HS-27A (cell line): ENCODE results near the gene CRYBB3.

Experiments used
- DNase-seq: peaks from one replicate; pipeline ENCODE4 v3.0.0-alpha.2; 2012; ENCODE audit warnings: low read depth, missing footprints

Gene CRYBB3

DNA sequence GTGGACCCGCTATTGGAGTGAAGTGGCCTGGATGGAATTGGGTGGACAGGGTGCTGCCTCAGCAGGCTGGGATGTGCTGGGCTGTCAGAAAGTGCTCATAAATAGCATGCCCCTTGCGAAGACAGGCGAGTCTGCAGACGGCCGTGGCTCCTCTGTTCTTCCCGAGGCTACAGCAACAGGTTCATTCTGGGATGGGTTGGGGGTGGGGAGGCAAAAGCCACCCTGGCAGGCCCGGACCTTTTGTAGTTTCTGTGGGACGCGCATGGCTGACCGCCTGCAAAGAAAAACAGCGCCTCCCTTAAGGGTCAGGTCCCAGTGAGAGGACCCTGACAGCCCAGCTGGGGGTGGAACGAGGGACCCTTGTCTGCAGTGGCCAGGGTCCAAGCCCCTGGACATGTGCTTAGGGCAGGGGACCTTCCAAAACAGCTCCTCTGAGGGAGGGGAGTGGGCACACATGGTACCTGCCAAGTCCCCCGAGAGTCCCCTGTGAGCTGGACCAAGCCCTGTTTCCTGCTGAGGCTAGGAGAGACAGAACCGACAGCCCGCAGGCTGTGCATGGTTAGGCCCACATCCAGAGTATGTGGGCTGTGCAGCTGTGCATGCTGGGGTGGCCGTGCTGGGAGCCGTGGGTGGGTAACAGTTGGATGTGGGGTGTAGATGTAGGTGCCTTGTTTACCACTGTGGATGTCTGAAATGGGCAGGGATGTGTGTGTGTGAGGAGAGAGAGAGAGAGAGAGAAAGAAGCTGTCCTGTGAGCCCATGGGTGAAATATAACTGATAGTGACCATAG is at the start of gene CRYBB3:
TSS of gene CRYBB3 (plus strand) at position 128 of the 790 bp plus-strand sequence. CDS start 1,539 bp downstream, outside the sequence.
- no peak for DNase-seq

DNA sequence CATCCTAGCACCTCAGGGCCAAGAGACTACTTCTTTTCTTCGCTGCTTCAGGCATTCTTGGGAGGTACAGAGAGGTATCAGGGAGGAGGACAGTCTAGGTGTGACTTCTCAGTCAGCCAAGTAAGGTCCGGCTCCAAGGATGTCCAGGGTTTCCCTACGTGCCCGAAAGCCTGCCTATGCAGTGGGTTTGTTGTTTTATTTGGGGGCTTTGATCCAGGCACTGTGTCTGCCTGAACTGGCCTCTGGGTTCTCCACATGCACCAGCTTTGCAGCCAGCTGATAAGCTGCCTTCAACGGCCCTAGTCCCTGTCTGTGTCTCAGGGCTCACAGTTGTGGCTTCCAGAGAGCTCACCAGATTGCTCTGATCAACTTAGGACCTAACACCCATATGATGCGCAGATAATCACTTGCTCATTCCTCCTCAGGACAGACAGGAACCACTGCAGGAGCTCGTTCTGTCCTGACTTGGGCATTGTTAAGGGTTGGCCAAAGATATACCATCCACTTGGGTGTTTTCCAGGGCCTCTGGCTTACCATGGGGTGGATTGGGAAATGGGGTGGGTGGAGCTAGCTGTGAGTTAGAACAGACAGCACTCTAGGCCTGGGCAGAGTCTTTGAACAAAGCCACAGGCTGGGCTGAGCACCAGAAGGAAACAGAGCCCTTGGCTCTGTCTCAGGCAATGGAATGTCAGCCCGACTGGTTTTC is 45.5 kb upstream of the CRYBB3 start:
- no peak for DNase-seq

DNA sequence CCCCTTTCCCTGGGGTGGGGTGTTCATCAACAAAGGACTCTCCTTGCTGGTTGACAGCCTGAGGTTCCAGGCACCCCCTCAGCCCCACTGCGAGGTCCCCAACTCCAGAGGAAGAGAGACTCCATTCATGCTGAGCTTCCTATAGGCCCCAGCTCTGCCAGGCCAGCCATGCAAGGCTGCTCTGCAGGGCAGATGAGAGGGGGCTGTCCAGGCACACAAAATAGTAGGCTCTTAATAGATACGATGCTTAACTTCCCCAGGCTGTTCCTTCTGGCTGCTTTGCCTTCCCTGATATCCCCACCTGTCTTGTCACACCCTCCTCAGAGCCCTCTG is 45.0 kb upstream of the CRYBB3 start:
- DNase-seq, result no peak

DNA sequence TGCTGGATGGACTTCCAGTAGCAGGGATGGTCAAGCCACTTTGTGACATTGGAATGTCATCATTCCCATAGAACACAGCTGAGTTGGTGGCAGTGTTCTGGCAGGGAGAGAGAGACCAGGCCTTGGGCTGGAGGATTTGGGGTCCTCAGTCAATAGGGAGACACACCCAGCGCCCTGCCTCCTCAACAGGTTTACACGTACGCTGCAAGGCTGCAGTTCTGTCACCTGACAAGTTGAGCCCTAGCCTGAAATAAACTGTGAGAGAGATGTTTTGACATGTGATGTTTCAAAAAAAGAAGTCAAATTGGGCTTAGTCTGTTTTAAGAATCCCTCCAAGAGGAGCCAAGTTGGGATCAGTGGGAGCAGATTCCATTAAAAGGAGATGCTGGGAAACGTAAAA is 42.9 kb upstream of the CRYBB3 start:
- DNase-seq, result no peak

DNA sequence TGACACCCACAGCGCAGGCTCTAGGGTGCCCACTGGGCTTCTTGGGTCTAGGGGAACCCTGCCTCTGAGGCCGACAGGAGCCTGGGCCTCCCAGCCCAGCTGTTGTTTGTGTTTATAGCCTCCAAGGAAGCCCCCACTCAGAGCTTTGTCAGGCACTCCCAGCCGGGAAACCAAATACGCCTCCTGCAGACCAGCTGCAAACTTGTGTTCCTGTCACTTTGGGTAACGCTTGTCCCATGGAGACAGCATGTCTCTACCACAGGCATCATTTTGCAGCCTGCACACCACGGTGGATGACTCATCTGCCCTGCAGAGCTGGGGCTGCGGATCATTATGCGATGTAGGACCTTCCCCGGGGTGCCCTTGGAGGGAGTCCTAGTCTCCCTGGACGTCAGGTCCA is 40.6 kb upstream of the CRYBB3 start:
- no peak for DNase-seq

DNA sequence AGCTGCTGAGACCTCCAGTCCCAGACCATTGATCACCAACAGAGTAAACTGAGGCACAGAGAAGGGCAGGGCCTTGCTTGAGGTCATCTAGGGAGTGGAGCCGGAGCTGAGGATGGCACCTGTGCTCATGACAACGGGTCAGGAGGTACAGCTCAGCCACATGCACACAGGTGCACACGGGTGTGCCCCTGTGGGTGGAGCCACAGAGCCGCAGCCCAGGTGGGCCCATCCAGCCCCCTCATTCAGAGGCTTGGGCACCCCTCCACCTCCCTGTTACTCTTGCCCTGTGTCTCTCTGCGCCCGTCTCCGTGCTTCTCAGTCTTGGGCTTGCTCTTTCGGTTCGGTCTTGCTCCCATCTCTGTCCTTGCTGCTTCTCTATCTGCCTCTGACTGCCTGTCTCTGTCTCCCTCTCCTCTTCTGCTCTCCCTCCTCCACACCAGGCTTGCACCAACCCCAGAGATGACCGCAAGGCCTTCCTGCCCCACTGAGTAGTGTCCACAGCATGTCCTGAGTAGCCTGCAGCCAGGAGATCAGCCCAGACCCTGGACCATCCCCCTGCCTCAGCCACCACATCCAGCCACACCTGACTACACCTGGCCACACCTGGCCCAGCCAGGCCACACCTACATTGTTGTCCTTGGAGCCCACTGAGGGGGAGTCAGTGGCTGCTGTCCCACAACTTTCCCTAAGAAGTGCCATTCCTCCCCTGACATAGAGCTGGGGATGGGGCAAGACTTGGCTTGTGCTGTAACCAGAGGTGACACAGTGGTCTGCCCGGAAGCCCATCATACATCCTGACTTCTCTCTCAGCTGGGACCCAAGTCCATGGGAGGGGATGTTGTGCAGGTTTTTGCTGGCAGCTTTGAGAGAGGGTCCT is 39.3 kb upstream of the CRYBB3 start:
- no peak for DNase-seq

DNA sequence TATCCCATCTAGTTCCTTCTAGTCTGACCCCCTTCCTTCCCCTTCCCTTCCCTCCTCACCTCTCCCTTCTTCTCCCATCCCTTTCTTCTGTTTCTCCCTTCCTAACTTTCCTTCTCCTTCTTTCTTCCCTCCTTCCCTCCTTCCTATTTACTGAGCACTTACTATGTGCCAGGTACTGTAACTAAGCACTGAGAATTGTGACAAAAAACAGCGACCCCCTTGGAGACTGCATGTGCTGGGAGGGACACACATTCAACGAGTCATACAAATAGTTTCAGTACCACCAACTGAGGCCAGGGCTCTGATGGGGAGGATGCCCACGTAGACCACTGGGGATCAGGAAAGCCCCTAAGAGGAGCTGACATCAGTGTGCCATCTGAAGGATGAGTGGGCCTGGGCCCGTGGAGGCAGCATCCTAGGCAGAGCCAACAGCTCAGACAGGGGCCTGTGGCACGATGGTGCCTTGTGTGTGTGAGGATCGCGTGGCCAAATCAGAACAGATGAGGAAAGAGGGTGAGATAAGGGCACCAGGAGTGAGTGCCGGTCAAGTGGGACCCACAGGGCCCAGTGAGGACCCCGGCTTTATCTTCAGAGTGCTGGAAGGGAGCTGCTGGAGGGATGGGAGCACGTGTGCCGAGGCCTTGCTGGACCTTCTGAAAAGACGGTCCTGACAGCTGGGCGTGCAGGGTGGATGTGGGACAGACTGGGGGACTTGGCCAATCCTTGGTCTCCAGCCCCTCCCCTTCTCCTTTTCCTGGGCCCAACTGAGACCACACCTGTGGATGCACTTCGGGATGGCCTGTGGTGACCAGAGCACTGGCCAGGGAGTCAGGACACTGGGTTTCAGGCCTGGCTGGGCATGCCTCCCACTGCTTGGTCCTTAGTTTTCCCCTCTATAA is 38.4 kb upstream of the CRYBB3 start:
- DNase-seq, result no peak

DNA sequence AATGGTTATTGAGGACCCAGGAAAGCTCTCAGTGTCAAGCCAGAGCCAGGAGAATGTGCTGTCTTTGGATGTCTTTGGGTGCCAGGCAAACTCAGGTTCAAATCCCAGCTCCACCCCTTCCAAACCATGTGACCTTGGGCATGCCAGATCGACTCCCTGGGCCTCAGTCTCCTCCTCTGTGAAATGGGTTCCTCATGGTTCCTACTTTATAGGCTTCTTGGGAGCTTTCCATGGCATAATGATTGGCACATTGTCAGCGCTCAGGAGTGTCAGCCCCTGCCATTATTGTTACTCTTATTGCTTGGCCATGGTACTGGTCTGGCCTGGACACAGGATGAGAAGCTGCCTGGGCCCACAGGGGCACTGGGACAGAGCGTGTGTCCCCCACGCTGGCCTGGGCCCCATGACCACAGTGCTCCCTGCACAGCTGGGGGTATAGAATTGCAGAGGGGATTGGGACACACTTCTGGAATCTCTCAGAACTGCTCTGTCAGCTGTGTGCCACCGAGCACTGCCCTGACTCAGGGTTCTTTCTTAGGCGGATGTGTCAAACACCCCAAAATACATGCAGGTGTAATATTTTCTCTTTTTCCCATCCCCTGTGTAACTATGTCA is 37.6 kb upstream of the CRYBB3 start:
- DNase-seq, result no peak

DNA sequence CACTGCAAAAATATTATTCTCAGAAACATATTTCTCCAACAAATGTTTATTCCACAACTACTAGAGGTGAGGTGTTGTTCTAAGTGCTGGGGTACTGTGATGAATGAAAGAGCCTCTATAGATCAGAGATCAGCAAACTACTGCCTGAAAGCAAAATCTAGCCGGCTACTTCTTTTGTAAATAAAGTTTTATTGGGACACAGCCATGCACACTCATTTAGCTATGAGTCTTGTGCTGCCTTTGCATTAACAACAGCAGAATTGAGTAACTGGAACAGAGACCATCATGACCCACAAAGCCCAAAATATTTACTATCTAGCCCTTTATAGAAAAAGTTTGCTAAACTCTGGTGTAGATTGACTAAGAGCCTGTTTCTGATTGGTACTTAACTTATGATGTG is 37.1 kb upstream of the CRYBB3 start:
- DNase-seq, result no peak

DNA sequence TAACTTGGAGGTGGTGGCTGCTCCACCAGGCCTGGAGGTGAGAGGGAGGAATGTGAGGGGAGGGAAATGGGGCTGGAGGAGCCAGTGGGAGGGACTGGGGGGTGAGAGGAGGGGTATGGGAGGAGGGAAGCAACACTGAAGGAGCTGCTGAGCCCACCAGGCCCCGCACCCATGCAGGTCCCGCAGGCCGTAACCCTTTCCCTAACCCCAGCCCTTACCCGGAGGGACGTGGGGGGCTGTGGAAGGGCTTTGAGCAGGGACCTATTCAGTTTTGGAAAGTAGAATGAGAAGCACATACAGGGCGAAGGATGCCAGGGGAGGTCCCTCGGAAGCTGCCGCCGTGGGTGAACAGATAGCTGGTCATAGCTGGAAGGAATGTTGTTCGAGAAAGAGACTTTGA is 33.9 kb upstream of the CRYBB3 start:
- no peak for DNase-seq

DNA sequence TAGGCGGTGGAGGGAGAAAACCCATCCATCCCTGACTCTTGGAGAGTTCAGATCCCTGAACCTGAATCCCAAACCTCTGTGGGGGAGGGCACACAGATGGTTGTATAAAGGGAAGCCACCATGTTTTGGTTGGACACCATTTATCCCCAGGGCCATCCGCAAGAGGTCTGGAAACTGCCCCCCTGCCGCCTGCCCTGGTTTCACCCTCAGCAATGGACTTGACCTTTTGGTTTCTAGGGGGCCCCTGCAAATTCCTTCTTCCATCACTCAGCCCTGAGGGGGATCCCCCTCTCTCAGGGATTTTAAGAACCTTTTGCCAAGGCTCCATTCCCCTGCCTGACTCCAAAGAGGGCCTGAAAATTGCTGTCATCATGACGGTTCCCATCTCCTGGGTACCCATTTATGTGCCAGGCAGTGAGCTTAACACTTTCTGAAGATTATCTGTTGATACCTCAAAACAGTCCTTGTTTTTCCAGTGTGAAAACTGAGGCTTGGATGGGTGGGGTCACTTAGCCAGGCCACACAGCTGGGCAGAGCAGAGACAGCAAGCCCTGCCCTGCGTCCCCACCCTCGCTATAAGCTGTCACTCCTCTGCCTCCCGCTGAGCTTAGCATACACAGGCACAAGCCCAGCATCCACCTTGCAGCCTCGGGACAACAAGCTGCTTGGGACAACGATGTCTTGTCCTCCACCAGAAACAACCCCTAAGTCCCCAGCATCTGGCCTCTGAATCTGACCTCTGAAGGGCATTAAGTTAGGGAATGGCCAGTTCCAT is 33.2 kb upstream of the CRYBB3 start:
- no peak for DNase-seq

DNA sequence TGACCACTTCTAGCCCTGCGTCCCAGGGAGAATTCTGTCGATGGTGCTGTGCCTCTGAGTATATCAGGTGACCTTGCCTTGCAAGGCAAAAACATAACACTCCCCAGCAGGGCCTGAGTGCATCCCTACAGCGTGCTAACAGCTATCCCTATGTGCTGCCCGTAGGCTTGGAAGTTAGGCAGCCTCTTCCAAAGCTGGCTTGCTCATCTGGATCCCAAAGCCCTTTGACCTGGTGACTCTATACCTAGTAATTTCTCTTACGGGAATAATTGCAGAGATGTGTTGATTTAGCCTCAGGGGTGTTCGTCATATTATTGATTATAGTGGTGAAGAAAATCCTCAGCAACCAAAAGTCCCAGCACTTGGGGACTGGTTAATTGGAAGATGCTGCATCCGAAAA is 32.6 kb upstream of the CRYBB3 start:
- DNase-seq, result no peak

DNA sequence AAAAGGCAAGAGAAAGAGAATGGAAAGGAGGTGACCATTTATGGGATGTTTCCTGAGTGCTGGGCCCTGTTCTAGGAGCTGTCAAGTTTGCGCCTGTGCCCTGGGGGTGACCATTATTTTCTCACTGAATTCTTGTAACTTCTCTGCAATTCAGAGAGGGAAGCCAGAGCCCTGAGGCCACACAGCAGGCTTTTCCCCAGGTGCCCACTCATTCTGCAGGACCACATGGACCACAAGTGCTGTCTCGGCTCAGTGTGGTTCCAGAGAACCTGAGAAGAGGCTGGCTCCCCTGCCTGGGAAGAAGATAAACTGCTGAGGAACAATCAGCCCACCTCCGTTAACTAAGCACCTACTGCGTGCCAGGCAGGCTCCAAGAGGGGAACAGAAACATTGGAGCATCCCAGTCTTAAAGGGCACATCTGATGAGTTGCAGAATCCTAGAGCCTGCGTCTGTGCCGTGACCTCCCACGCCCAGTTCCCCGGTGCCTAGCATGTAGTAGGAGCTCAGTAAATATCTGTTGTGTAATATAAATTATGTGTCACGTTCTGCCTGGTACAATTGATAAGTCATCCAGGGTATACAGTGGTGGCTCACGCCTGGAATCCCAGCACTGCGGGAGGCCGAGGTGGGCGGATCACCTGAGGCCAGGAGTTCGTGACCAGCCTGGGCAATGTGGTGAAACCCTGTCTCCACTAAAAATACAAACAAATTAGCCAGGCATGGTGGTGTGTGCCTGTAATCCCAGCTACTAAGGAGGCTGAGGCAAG is 31.6 kb upstream of the CRYBB3 start:
- no peak for DNase-seq

DNA sequence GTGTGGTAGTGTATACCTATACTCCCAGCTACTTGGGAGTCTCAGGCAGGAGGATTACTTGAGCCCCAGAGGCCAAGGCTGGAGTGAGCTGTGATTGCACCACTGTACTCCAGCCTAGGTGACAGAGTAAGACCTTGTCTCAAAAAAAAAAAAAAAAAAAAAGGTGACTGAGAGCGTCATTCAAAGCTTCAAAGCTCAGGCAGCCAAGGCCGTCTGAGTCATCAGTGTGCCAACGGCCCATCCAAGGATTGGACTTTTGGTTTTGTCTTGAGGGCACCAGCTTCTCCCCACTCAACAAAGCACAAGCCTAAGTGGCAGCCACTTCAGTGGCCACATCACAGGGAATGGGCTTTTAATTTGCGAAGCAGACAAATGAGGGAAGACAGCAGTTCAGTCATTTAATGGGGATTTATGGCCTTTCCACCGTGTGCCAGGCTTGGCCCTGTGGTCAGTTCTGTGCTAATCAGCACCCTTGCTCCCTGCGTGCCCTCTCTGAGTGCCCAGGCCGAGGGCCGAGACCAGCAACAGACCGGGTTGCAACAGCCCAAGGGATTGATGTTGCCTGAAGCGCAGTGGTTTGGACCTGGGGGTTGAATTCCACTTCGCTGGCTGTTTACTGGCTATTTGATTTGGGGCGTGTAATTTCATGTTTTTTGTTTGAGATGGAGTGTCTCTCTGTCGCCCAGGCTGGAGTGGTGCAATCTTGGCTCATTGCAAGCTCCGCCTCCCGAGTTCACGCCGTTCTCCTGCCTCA is 30.2 kb upstream of the CRYBB3 start:
- DNase-seq, result no peak

DNA sequence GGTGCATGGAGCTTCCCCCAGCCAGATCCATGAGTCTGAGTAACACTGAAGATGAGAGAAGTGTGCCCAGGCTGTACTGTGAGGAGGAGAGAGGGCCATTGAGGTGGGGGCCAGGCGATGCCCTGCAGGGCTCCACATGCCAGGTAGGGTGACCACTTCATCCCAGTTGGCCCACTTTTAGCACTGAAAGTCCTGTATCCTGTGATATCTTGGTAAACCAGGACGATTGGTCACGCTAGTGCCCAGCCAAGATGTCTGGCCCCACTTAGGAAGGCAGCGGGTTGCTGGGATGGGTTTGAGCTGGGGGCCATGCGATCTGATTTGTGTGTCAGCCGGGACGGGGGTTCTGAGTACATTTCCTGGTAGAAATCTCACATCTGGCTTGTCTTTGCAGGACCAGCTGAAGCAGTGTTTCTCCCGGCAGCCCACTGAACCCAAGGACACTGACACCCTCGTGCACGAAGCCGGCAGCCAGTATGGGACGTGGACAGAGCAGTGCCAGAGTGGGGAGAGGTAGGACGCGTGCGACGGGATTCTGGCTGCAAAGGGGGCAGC is 29.2 kb upstream of the CRYBB3 start:
- no peak for DNase-seq

DNA sequence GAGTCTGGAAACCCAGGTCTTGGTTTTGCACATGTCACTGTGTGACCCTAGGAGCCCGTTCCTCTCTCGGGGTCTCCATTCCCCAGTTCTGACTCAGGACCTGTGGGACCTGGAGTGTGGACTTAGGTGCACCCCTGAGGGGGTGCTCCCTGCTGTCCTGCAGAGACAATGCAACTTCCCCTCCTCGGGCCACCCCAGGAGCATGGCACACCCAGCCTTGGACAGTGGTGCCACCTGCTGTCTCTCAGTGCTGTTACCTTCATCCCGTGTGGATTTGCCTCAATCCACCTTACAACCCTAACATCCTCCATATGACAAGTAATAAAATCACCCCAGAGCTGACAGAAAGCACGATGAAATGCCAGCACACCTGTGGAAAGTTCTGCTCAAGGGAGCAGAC is 27.5 kb upstream of the CRYBB3 start:
- no peak for DNase-seq

DNA sequence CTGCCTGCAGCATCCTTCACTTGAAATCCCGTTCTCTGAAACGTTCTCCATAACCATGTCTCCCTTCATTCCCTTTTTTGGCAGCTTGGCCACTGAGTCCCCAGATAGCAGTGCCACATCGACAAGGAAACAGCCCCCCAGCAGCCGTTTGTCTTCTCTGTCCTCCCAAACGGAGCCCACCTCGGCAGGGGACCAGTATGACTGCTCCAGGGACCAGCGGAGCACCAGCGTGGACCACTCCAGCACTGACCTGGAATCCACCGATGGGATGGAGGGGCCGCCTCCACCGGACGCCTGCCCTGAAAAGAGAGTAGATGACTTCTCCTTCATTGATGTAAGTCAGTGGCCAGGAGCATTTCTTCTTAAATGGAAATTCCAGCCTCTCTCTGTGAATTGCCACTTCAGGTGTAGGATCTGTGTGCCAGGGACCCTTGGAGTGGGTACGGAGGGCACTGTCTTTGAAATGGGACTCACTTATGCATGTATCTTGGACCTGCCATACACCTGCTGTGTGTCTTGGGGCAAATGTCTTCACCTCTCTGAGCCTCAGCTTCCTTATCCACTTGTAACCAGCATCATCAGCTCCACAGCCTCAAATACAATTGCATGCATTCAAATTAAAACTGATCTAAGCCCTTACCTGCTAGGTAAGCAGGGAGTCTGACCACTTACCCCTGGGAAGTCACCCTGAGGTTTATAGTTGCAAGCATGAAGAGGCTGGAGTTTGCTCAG is 25.3 kb upstream of the CRYBB3 start:
- DNase-seq, result no peak

DNA sequence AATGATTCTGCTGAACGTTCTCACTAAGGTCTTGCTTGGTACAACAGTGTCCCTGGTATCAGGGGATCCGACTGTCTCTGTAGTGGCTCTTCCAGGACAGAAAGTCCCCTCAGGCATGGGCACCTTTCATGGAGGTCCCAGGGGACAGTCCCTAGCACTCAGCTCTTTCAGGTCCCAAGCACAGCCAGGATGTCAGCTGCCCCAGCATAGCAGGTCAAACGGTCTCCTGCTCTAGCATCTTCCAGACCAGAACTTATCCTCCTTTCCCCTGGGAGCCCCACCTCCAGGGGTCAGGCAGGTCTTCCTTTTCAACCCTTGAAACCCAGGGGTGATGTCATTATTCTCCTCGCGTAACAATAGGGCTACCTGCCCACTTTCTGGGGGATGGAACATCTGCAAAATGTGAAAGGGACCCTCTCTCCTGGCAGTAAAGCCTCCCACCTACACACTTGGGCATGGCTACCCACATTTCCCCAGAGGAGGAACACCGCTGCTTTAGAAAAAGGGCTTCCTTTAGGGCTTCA is 24.7 kb upstream of the CRYBB3 start:
- DNase-seq, result no peak
